HG02884 (cell line): ENCODE measurements around the gene ZNF358.

ENCODE experiments used
- ATAC-seq: cut with Tn5 transposase; IDR thresholded peaks from one replicate; pipeline ENCODE4 v1.9.1; 2021; ENCODE audit warnings: mild to moderate bottlenecking, moderate library complexity; ENCODE audit not compliant: unreplicated experiment

Gene ZNF358

DNA sequence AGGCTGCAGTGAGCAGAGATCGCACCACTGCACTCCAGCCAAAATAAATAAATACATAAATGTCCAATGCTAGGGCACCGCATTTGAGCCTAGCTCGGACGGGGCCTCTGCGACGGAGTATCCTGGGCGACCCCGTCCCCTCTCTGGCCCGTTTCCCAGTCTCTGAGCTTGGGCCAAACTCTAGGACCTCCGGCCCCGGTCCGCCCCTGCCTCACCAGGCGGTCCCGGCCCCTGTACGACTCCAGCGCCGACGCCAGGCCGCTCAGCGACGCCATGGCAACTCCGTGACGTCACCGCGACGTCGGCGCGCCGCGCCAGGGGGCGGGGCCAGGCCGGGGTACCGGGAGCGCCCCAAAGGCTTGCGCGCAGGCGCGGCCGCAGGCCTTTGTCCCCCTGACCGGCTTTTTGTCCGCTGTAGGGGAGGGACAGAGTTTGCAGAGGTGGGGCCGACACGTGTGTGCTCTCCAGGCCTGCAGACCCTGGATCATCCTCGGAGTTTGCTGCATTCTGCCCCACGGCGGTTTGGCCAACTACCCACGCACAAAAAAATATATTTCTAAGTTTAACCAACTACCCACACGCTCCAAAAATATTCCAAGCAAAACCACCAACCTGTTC, 27.1 kb upstream of the ZNF358 start, which contains the start of gene PEX11G:
TSS of gene PEX11G (minus strand) at position 300 of the 618 bp plus-strand sequence. CDS start at position 275, 25 bp downstream.
- no peak for ATAC-seq

DNA sequence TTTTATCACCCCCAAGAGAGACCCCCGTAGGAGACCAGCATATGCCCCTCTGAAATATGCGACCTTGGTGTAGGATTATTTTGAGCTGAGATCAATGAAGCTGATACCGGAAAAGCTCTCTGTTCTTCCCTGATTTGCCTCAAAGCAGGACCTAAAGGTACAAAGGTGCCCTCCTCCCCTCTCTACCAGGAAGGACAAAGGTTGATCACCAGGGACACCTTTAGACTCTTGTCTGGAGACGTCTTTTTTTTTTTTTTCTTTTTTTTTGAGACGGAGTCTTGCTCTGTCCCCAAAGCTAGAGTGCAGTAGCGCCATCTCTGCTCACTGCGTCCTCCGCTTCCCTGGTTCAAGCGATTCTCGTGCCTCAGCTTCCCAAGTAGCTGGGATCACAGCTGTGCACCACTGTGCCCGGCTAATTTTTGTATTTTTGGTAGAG, 26.3 kb upstream of the ZNF358 start:
- ATAC-seq = no peak

DNA sequence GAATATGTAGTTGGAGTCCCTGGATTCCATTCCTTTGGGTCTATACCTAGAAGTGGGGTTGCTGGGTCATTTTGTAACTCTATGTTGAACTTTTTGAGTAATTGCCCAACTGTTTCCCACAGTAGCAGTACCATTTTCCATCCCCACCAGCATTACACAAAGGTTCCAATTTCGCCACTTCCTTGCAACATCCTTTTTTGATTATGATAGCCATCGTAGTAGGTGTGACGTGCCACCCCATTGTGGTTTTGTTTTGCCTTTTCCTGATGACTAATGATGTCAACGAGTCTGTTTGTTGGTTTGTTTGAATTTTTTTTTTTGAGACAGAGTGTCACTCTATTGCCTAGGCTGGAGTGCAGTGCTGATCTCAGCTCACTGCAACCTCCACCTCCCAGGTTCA, 23.8 kb upstream of the ZNF358 start:
- no peak for ATAC-seq

DNA sequence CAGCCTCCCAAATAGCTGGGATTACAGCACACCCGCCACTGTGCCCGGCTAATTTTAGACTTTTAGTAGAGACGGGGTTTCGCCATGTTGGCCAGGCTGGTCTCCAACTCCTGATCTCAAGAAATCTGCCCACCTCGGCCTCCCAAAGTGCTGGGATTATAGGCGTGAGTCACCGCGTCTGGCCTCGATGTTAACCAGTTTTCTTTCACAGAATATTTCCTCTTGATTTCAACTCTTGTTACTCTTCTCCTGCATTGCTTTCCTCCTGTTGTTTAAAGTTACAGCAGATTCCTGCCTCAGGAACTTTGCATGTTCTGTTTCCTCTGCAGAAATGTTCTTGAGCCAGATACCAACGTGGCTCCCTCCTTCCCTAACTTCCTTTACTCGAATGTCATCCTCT, 23.3 kb upstream of the ZNF358 start:
- no peak for ATAC-seq

DNA sequence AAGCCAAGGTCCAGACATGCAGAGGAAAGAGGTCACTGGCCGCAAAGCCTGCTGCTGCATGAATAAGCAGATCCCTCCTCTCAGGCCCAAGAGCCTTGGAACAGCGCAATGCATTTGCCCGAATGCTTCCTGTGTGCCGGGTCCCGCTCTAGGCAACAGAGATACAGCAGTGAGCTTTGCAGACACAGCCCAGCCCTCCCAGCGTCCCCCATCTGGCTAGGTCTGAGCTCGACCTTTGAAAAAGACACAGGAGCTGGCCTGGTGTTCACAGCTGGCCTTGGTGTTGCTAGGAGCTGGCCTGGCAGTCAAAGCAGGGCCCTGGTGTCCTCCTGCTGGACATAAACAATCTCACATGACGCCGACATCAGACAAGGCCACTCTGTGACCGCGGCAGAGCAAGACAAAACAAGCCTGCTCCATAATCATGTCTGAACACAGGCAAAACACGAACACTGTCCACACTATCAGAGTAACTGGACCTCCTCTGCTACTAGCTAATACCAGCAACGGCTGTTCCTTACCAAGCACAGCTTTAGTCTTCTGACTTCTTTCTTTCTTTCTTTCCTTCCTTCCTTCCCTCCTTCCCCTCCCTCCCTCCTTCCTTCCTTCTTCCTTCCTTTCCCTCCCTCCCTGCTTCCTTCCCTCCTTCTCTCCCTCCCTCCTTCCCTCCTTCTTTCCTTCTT, 21.3 kb upstream of the ZNF358 start:
- no peak for ATAC-seq

DNA sequence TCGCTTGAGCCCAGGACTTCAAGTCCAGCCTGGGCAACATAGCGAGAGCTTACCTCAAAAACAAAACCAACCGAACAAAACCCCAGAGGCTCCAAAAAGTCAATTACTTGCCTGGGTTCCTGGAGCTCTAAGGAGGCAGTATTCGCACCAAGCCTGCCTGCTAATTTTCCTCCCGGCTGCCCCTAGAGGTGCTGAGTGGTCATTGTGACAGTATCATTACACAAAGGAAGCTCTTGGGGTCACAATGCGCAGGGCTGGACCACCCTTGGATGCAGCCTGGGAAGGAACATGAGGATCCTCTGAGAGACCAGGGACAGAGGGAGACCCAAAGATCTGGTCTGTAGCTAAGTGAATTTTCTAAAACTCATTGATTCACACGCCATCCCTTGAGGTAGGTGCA, 18.6 kb upstream of the ZNF358 start:
- ATAC-seq = no peak

DNA sequence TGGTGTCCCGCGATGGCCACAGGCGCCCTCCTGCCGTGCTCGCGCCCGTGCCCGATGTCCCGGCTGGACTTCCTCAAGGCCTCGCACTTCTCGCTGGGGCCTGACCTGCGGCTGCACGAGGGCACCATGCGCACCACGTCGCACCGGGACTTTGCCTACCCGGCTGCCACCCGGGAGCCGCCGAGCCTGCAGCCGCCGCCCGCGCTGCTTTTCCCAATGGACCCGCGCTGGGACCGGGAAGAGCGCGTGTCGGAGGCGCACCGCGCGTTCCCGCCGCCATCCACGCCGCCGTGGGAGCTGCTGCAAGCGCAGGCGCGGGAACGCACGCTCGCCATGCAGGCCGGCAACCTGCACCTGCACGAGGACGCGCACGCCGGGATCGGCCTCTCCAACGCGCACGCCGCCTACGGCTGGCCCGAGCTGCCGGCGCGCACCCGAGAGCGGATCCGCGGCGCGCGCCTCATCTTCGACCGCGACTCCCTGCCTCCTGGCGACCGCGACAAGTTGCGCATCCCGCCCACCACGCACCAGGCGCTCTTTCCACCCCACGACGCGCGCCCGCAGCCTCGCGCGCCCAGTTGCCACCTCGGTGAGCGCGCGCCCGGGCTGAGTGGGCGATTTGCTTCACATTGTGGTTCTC, 15.0 kb upstream of the ZNF358 start:
- ATAC-seq = no peak

DNA sequence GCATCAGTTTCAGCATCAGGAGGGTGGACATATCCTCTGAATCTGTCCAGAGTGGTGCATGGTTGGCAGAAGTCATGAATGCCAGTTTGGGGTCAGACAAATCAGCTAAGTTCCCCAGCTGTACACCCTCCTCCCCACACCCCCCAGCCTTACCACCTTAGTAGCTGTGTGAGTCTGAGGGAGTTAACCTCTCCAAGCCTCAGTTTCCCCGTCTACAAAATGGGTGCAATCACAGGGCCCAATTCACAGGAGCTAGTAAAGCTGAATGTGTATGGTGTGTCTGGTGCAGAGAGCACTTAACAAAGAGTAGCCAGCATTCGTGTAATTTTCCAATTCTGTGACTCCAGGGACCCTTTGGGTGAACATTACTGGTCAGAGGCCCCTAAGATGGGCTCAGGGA, 13.4 kb upstream of the ZNF358 start:
- ATAC-seq = no peak

DNA sequence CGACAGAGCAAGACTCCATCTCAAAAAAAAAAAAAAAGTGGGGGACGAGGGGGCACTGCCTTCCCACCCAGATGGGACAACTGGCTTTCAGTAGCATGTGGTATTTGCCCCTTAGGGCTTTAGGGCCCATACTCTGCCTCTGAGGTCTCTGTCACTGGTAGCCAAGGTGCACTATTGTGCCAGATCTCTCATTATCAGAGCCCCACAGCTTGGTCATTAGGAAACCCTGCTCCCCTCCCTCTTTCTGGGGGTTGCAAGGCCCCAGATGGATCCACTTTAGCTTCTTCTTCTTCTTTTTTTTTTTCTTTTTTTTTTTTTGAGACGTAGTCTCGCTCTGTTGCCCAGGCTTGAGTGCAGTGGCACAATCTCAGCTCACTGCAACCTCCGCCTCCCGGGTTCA, 11.2 kb upstream of the ZNF358 start:
- ATAC-seq = no peak

DNA sequence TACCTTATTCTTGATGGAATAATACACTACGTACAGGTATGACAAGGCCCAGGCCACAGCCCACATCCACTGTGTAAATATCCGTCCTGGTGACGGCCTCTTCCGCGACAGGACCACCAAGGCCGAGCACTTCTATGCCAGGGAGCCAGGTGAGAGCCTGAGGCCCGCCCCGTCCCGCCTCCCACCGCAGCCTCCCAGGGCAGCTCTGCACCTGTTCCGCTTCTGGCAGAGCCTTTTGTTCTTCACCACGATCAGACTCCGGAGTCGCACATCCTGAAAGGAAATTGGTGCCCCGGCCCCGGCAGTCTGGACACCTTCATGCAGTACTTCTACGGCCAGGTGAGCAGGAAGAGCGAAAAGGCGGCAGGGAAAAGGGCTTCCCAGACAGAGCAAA, 10.6 kb upstream of the ZNF358 start:
- no peak for ATAC-seq

DNA sequence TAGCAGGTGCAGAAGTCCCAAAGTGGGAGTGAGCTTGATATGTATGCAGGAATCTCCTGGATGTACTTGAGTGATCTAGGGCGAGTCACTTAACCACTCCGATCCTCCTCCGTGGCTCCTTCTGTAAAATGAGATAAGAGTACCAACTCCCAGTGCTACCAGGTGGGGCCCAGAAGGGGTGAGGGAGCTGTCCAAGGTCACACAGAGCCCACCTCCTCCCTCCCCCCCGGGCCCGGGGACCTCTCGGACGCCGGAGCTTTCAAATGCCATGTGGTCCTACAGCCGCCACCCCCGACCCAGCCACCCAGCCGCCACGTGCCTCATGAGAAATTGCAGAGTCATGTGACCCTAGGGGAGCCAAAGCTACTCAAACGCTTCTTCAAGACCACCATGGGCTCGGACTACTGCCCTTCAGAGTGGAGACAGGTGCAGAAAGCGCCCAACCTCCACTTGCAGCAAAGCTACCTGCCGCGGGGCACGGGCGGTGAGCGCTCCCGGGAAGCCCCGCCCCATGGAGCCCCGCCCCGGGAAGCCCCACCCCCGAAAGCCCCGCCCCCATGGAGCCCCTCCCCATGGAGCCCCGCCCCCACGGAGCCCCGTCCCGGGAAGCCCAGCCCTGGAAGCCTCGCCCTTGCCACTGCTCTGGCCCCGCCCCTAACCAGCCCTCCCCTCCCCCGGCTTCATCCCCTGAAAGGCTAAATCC, 10.1 kb upstream of the ZNF358 start:
- ATAC-seq = no peak

DNA sequence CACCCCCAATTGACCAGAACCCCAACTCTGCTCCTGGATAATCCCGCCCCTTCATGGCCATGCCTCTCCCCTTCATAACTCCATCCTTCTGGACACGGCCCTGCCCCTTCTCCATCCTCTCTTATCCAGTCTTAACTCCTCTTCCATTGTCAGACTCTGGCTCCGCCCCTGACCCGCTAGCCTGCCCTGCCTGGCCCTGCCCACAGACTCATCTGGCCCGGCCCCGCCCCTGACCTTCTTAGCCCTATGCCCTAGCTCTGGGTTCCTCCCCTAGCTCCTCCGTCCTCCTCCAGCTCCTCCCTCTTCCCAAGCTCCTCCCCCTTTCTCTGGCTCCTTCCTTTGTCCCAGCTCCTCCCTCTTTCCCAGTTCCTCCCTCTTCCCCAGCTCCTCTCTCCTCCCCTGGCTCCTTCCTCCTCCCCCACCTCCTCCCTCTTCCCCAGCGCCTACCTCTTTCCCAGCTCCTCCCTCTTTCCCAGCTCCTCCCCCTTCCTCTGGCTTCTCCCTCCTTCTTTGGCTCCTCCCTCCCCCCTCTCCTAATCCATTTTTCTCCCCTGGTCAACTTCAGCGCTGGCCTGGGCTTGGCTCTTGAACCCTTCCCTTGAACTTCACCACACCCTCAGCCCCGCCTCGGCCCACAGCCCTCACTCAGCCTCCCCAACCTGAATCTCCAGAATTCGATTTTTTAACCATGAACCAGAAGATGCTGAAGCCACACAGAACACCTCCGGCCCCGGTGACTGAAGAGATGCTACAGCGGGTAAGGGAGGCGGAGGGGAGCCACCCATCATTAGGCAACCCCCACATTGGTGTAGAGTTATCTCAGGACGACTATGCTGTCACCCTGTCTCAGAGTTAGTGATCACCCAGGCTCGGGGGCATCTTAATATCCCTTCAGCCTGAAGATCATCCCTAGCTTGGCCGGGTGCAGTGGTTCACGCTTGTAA, 9.2 kb upstream of the ZNF358 start:
- ATAC-seq = no peak

DNA sequence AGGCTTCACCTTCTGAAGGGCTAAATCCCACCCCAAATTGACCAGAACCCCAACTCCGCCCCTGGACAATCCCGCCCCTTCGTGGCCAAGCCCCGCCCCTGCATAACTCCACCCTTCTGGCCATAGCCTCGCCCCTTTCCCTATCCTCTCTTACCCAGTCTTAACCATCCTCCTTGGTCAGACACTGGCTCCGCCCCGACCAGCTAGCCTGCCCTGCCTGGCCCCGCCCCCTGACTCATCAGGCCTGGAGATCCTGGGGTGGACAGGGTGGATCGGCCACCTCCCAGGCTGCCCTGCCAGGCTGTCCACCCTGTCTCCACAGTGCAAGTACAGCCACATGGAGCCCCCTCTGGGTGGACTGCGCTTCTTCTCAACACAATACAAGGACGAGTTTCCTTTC, 8.0 kb upstream of the ZNF358 start:
- ATAC-seq = no peak

DNA sequence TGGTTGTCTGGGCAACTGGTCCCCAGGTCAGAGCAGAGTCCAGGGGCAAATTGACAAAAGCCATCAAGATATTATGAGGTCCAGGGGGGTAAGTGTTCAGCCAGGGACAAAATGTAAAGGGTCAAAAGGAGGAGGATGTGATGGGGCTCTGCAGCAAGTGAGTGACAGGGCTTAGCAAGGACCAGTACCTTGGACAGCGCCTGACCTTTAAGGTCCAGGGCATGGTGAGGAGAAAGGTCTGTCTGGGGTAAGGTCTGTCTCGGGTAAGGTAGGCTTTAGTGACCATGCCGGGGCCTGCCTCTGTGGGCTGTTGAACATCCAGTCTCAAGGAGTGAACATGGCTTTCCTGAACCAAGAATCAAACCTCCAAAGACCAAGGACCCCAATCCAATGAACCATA, 6.3 kb upstream of the ZNF358 start:
- no peak for ATAC-seq

DNA sequence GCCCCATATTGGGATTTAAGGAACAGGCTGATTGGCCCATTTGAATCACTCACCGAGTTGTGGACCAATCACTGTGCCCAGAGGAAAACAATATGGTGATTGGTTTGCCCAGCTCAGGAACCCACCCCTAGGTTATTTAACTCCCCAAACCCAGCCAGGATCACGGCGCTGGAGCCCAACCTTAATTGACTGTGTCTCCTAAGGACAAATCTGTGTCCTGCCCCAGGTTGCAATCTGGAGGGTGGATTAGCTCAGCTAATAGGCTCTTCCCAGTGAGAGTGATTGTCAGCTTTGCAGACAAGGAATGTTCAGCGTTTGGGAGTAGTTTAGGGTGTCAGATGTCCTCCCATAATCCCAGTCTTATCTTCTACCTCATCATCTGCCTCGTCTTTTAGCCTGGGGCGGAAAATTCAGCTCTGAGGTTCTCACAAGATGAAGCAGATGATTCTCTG, 3.5 kb upstream of the ZNF358 start:
- ATAC-seq = no peak

DNA sequence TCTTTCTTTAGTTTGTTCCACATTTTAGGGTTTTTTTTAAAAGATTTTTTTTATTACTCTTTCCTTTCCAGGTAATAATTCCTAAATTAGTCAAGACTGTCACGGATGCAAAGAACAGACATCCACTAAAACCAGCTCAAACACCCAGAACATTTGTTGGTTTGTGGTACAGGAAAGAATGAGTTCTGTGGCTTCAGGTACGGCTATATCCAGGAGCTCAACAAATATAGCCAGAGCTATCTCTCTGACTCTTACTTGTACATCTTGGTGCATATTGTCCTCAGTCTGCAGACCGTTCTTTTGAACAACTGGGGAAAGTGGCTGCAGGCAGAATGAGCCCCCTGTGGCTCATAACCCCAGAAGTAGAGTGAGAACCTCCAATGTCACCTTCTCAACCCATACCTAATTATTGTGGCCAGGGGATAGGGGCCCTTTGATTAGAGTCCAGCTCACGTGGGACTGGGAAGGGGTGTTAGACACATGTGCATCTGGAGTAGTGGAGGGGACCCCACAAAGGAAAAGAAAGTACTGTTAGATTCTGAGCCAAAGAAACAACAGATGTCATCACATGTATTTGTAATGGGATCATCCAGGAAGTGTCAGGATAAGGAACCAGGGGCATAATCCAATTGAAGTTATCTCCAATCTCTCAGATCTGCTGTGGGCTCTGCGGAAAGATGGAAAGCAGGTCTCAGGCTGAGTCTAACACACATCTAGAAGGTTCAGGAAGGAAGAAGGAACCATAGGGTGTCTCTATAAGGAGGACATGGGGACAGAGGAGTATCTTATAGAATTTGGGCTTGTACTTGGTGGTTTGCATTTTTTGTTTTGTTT, 1.9 kb upstream of the ZNF358 start:
- ATAC-seq = no peak

DNA sequence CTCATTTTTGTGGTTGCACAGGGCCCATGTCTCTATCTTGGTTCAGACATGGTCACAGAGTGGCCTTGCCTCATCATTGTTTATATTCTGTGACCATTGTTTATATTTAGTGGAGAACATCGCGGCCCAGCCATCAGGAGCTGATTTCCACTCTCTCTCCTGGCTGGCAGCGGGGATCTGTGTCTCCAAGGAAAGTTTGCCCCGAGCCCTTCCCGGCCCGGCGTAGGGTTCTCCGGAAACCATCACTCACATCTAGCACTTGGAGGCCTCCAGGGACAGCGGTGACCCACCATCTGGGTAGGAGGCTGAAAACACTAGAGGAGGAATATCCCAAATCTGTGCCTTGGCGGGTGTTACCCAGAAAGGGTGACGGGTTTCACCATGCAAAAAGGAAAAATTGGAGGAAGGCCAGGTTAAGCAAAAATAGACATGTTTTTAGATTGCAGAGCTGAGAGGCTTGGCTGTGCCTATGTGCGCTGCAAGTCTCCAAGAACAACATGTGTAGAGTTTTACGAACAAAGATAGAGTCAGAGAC, 726 bp upstream of the ZNF358 start:
- no peak for ATAC-seq

DNA sequence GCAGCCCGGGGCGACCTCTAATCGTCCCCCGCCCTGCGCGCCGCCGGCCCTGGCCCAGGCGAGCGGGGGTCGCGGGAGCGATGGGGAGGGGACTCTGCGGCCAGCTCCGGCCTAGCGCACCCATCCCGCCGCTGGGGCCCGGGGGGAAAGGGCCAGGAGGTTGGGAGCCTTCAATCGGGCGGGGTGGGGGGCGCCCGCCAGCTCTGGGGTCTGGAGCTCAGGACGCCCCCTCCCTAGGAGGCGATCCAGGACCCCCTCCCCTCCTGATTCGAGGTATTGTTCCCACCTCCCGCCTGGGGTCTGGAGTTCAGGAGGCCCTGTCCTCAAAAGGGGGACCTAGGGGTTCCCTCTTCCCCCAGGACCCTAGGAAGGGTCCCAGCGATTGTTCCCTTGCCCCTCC, 430 bp downstream of the ZNF358 start:
- no peak for ATAC-seq

DNA sequence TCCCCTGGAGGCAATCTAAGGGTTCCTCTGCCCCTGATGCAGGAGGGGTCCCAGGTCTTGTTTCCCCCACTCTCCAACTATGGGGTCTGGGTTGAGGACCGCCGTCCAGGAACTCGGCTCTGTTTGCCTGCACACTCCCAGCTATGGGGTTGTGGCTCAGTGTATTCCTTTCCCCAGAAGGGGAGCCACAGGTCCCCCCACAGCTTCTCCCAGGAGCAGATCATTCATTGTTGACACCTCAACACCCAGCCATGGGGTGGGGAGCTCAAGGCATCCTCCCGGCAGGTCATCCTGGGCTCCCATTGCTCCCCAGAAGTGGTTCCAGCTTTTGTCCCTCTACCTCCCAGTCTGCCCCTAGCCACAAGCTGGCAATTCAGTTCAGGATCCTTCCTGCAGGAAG, 975 bp downstream of the ZNF358 start:
- ATAC-seq = no peak
